Measurements from ENCODE around the gene FGD4. TPM values are rescaled to one million over a fixed set of nuclear protein-coding genes. Genes with fewer than 3 reads are reported as not detected.

Gene FGD4
- total RNA-seq, 1 donor from 2014 or later = 54.6 TPM

- ATAC-seq (no peak), DNase-seq (ENCODE audit: low spot score) (no peak)
- intact Hi-C loops (cut with DNase I) = no loop called here
Observed at GRCh38 chr12:32612658-32613614, 213.6 kb downstream of the FGD4 start.

- intact Hi-C loops (cut with DNase I) = no loop called here
- ATAC-seq (no peak), DNase-seq (ENCODE audit: low spot score) (no peak)
Observed at GRCh38 chr12:32615441-32615840, 216.1 kb downstream of the FGD4 start.

- DNase-seq (ENCODE audit: low spot score) = no peak
- ATAC-seq = no peak
Observed at GRCh38 chr12:32617534-32617933, 218.2 kb downstream of the FGD4 start.

GRCh38 chr12:32618115-32618514, 218.8 kb downstream of the FGD4 start:
- ATAC-seq (no peak), DNase-seq (ENCODE audit: low spot score) (no peak)
- intact Hi-C loops (cut with DNase I) = no loop called here

More at GRCh38 chr12:32617534-32617933, 218.2 kb downstream of the FGD4 start:
- intact Hi-C loops (cut with DNase I) = no loop called here

- intact Hi-C loops (cut with DNase I) = no loop called here
Observed at GRCh38 chr12:32627976-32628375, 228.6 kb downstream of the FGD4 start.

GRCh38 chr12:32641287-32641901, 242.0 kb downstream of the FGD4 start:
- DNase-seq (ENCODE audit: low spot score) (no peak), ATAC-seq (no peak)
- intact Hi-C loops (cut with DNase I) = no loop called here

More at GRCh38 chr12:32627976-32628375, 228.6 kb downstream of the FGD4 start:
- ATAC-seq (no peak), DNase-seq (ENCODE audit: low spot score) (no peak)

- ATAC-seq = no peak
- DNase-seq (ENCODE audit: low spot score) = no peak
- intact Hi-C loops (cut with DNase I) = no loop called here
Observed at GRCh38 chr12:32644431-32644830, 245.1 kb downstream of the FGD4 start.

GRCh38 chr12:32647275-32647674, 247.9 kb downstream of the FGD4 start:
- DNase-seq (ENCODE audit: low spot score) (no peak), ATAC-seq (no peak)

GRCh38 chr12:32650508-32650907, 251.2 kb downstream of the FGD4 start:
- intact Hi-C loops (cut with DNase I) = loop anchor here (10.0 kb wide), 1 partner anchor 196 kb away; no protein-coding TSS in a partner anchor
- no peak for ATAC-seq
- no peak for DNase-seq (ENCODE audit: low spot score)

More at GRCh38 chr12:32647275-32647674, 247.9 kb downstream of the FGD4 start:
- intact Hi-C loops (cut with DNase I) = no loop called here

GRCh38 chr12:32651151-32651955, 252.0 kb downstream of the FGD4 start:
- intact Hi-C loops (cut with DNase I) = loop anchor here (10.0 kb wide), 1 partner anchor 197 kb away; no protein-coding TSS in a partner anchor
- no peak for ATAC-seq
- no peak for DNase-seq (ENCODE audit: low spot score)

- ATAC-seq (no peak), DNase-seq (ENCODE audit: low spot score) (no peak)
- intact Hi-C loops (cut with DNase I) = loop anchor here (10.0 kb wide), 1 partner anchor 197 kb away; no protein-coding TSS in a partner anchor
Observed at GRCh38 chr12:32651956-32652210, 252.5 kb downstream of the FGD4 start.

- ATAC-seq (no peak), DNase-seq (ENCODE audit: low spot score) (no peak)
- intact Hi-C loops (cut with DNase I) = loop anchor here (10.0 kb wide), 1 partner anchor 205 kb away; no protein-coding TSS in a partner anchor
Observed at GRCh38 chr12:32659908-32660440, 260.6 kb downstream of the FGD4 start.

GRCh38 chr12:32661706-32662105, 262.3 kb downstream of the FGD4 start:
- no peak for ATAC-seq
- intact Hi-C loops (cut with DNase I) = no loop called here
- no peak for DNase-seq (ENCODE audit: low spot score)

- DNase-seq (ENCODE audit: low spot score) (no peak), ATAC-seq (no peak)
- intact Hi-C loops (cut with DNase I) = no loop called here
Observed at GRCh38 chr12:32662665-32663064, 263.3 kb downstream of the FGD4 start.

GRCh38 chr12:32666018-32666417, 266.7 kb downstream of the FGD4 start:
- no peak for ATAC-seq
- no peak for DNase-seq (ENCODE audit: low spot score)
- intact Hi-C loops (cut with DNase I) = no loop called here

- intact Hi-C loops (cut with DNase I) = no loop called here
- no peak for ATAC-seq
- DNase-seq (ENCODE audit: low spot score) = no peak
Observed at GRCh38 chr12:32669584-32669983, 270.2 kb downstream of the FGD4 start.

- intact Hi-C loops (cut with DNase I) = loop anchor here (10.0 kb wide), 1 partner anchor 307 kb away; no protein-coding TSS in a partner anchor
- DNase-seq (ENCODE audit: low spot score) = no peak
- ATAC-seq = peak; percentile 89
Observed at GRCh38 chr12:32671930-32672780, 272.8 kb downstream of the FGD4 start.

All from sciatic nerve (tissue), 2 donors.